Mesenchymal stem cell (in vitro differentiated cells and primary cell): ENCODE data around the gene ASGR2.
"Not testable (repeated sequence)": the region's sequence is repeated elsewhere in the genome, so short reads cannot be mapped to it uniquely, and the experiment has no call there.

Experiments
- DNase-seq: peaks from one replicate; pipeline ENCODE4 v3.0.0-alpha.2; 2013
- H2AFZ ChIP-seq: one replicate; pipeline ENCODE4 v1.6.1; 2013; ENCODE audit warnings: low read depth, mild to moderate bottlenecking, control low read depth, inconsistent platforms, low read length, moderate library complexity
- H2AK5ac ChIP-seq: 2 replicates; pipeline ENCODE4 v1.6.1; 2013; ENCODE audit warnings: low read length, moderate library complexity, mild to moderate bottlenecking, inconsistent platforms; ENCODE audit not compliant: severe bottlenecking
- H2BK120ac ChIP-seq: one replicate; pipeline ENCODE4 v1.6.1; 2013; ENCODE audit warnings: low read depth, mild to moderate bottlenecking, inconsistent platforms, low read length, moderate library complexity
- H2BK12ac ChIP-seq, 2 experiments: one replicate each; pipeline ENCODE4 v1.6.1; 2013; ENCODE audit warnings: inconsistent platforms in 2 of 2, low read length in 2 of 2, mild to moderate bottlenecking in 2 of 2, moderate library complexity in 2 of 2, control low read depth in 1 of 2
- H2BK15ac ChIP-seq: one replicate; pipeline ENCODE4 v1.6.1; 2013; ENCODE audit warnings: mild to moderate bottlenecking, low read depth, inconsistent platforms; ENCODE audit not compliant: poor library complexity, severe bottlenecking
- H2BK5ac ChIP-seq: 2 replicates; pipeline ENCODE4 v1.6.1; 2013; ENCODE audit warnings: low read depth, mild to moderate bottlenecking, low read length, control low read depth, inconsistent platforms; ENCODE audit not compliant: poor library complexity, severe bottlenecking
- H3K14ac ChIP-seq, 2 experiments: one replicate each; pipeline ENCODE4 v1.6.1; 2013; ENCODE audit warnings: inconsistent platforms in 2 of 2, low read length in 2 of 2, control low read depth in 1 of 2, mild to moderate bottlenecking in 1 of 2, moderate library complexity in 1 of 2
- H3K18ac ChIP-seq, 2 experiments: one replicate each; pipeline ENCODE4 v1.6.1; 2013; ENCODE audit warnings: inconsistent platforms in 2 of 2, low read length in 2 of 2, control low read depth in 1 of 2, low read depth in 1 of 2, mild to moderate bottlenecking in 1 of 2
- H3K23ac ChIP-seq, 2 experiments: one replicate each; pipeline ENCODE4 v1.6.1; 2013; ENCODE audit warnings: inconsistent platforms in 2 of 2, low read length in 2 of 2, mild to moderate bottlenecking in 2 of 2, moderate library complexity in 2 of 2, control low read depth in 1 of 2
- H3K27ac ChIP-seq: 2 replicates; pipeline ENCODE4 v1.5.1; 2013; ENCODE audit warnings: mild to moderate bottlenecking, moderate library complexity, low read length, control low read depth, inconsistent platforms; ENCODE audit not compliant: poor library complexity, severe bottlenecking
- H3K27me3 ChIP-seq, 2 experiments: 2 replicates each; pipeline versions ENCODE4 v1.6.1 to v1.7.0; 2013; ENCODE audit warnings: low read length in 2 of 2, mild to moderate bottlenecking in 2 of 2, moderate library complexity in 2 of 2, control low read depth in 1 of 2, inconsistent platforms in 1 of 2; ENCODE audit not compliant: control insufficient read depth in 1 of 2, insufficient read depth in 1 of 2
- H3K36me3 ChIP-seq, 2 experiments: 2 replicates each; pipeline versions ENCODE4 v1.6.1 to v1.7.0; 2013; ENCODE audit warnings: low read length in 2 of 2, control low read depth in 1 of 2, inconsistent platforms in 1 of 2, low read depth in 1 of 2, mild to moderate bottlenecking in 1 of 2; ENCODE audit not compliant: insufficient read depth in 2 of 2, control insufficient read depth in 1 of 2
- H3K4ac ChIP-seq, 2 experiments: one replicate each; pipeline ENCODE4 v1.6.1; 2013; ENCODE audit warnings: inconsistent platforms in 2 of 2, low read length in 2 of 2, mild to moderate bottlenecking in 2 of 2, moderate library complexity in 2 of 2, control low read depth in 1 of 2, low read depth in 1 of 2
- H3K4me1 ChIP-seq: 2 replicates; pipeline ENCODE4 v1.6.1; 2013; ENCODE audit warnings: low read depth, low read length, control low read depth; ENCODE audit not compliant: control insufficient read depth, insufficient read depth
- H3K4me2 ChIP-seq: 2 replicates; pipeline ENCODE4 v1.6.1; 2013; ENCODE audit warnings: low read length, mild to moderate bottlenecking, inconsistent platforms; ENCODE audit not compliant: poor library complexity, severe bottlenecking
- H3K4me3 ChIP-seq, 2 experiments: 2 replicates each; pipeline versions ENCODE4 v1.5.1 to v1.7.0; 2013; ENCODE audit warnings: low read length in 2 of 2, mild to moderate bottlenecking in 2 of 2, control low read depth in 1 of 2, low read depth in 1 of 2; ENCODE audit not compliant: insufficient read depth in 1 of 2
- H3K79me1 ChIP-seq: replicated peaks from 2 replicates; pipeline ENCODE4 v1.6.1; 2013; ENCODE audit warnings: mild to moderate bottlenecking, control low read depth, low read length, inconsistent platforms; ENCODE audit not compliant: poor library complexity, severe bottlenecking
- H3K9ac ChIP-seq: 2 replicates; pipeline ENCODE4 v1.7.0; 2013; ENCODE audit warnings: mild to moderate bottlenecking, low read length, moderate library complexity
- H3K9me3 ChIP-seq: 2 replicates; pipeline ENCODE4 v1.7.0; 2013; ENCODE audit warnings: mild to moderate bottlenecking, low read length; ENCODE audit not compliant: control insufficient read depth
- H4K8ac ChIP-seq: one replicate; pipeline ENCODE4 v1.6.1; 2013; ENCODE audit warnings: inconsistent platforms, mild to moderate bottlenecking, low read length, moderate library complexity
- H4K91ac ChIP-seq: one replicate; pipeline ENCODE4 v1.6.1; 2013; ENCODE audit warnings: mild to moderate bottlenecking, low read length, inconsistent platforms
- WGBS: methylation state at CpG from one replicate; pipeline ENCODE4 v1.1.7; 2013; ENCODE audit warnings: mixed read lengths; 5-methylcytosine and 5-hydroxymethylcytosine counted together

ASGR2 gene

DNA sequence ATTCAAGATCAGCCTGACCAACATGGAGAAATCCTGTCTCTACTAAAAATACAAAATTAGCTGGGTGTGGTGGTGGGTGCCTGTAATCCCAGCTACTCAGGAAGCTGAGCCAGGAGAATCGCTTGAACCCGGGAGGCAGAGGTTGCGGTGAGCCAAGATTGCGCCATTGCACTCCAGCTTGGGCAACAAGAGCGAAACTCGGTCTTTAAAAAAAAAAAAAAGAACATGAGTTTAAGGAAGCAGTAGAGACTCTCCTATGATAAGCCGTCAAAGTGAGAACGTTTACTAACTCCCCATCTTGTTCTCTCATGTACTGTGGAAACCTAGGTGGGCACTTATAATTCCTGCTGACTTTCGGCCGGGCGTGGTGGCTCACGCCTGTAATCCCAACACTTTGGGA is 6.0 kb upstream of the ASGR2 start:
- not testable (repeated sequence) for H3K14ac ChIP-seq, H3K18ac ChIP-seq, H3K9ac ChIP-seq, H2BK15ac ChIP-seq, H3K4me3 ChIP-seq, DNase-seq, H4K91ac ChIP-seq, H3K9me3 ChIP-seq, H3K36me3 ChIP-seq, H2AFZ ChIP-seq, H3K4me1 ChIP-seq, H3K4me2 ChIP-seq, H2BK120ac ChIP-seq, H3K27ac ChIP-seq, H3K4ac ChIP-seq, H3K23ac ChIP-seq, H3K79me1 ChIP-seq, H4K8ac ChIP-seq, H2AK5ac ChIP-seq, H2BK5ac ChIP-seq, H2BK12ac ChIP-seq
- 93% methylated on average over 12 of the region's 12 CpGs for WGBS
- H3K27me3 ChIP-seq, result peaks cover 26 to 70% of the 10 kb centered on the region in 2 experiments

DNA sequence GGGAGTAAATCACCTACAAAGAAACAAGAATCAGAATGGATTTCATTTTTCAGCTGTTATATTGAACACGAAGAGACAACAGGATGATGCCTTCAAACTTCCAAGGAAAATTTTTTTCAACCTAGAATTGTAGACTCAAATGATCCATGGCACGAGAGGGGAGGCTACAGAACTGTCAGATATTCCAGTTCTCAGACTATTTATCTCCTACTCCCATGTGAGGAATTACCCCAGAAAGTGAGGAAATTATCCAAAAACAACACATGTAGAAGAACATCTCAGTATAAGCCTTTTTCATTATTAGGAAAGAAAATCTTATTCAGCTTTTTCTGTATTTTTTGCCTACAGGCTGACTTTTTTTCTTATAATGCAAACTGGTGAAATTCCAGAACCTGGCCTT is 5.5 kb upstream of the ASGR2 start:
- H3K4me3 ChIP-seq, result no peak overlapping the region
- no peak overlapping the region for H2BK120ac ChIP-seq
- H2BK12ac ChIP-seq, result no peak overlapping the region
- 86% methylated on average over 2 of the region's 2 CpGs for WGBS
- no peak overlapping the region for H2AFZ ChIP-seq
- no peak overlapping the region for H4K91ac ChIP-seq
- no peak for DNase-seq
- peaks cover 3% of the 10 kb centered on the region for H3K9me3 ChIP-seq
- H3K9ac ChIP-seq, result no peak overlapping the region
- no peaks in the 10 kb centered on the region for H3K79me1 ChIP-seq
- H2AK5ac ChIP-seq, result no peak overlapping the region
- H3K4ac ChIP-seq, result no peak overlapping the region
- no peak overlapping the region for H4K8ac ChIP-seq
- no peak overlapping the region for H3K23ac ChIP-seq
- H3K18ac ChIP-seq, result no peak overlapping the region
- H3K4me1 ChIP-seq, result no peaks in the 10 kb centered on the region
- H3K14ac ChIP-seq, result no peak overlapping the region
- H2BK15ac ChIP-seq, result no peak overlapping the region
- H3K36me3 ChIP-seq, result no peaks in the 10 kb centered on the region
- H3K27me3 ChIP-seq, result peaks cover 26 to 70% of the 10 kb centered on the region in 2 experiments
- H3K4me2 ChIP-seq, result no peak overlapping the region
- H3K27ac ChIP-seq, result no peak overlapping the region
- H2BK5ac ChIP-seq, result no peak overlapping the region

DNA sequence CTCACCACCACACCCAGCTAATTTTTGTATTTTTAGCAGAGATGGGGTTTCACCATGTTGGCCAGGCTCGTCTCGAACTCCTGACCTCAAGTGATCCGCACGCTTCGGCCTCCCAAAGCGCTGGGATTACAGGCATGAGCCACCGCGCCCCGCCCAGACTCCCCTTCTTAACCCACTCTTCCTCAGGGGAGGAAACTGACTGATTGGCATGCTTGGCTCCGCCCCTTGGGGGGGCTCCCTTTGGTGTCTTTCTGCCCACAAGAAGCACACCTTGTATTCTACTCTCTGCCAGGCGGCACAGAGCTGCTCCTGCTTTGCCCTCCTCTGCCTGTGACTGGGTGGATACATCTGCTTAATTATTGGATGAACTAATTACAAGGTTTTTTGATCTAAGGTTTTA is 4.7 kb upstream of the ASGR2 start:
- 88% methylated on average over 11 of the region's 11 CpGs for WGBS

DNA sequence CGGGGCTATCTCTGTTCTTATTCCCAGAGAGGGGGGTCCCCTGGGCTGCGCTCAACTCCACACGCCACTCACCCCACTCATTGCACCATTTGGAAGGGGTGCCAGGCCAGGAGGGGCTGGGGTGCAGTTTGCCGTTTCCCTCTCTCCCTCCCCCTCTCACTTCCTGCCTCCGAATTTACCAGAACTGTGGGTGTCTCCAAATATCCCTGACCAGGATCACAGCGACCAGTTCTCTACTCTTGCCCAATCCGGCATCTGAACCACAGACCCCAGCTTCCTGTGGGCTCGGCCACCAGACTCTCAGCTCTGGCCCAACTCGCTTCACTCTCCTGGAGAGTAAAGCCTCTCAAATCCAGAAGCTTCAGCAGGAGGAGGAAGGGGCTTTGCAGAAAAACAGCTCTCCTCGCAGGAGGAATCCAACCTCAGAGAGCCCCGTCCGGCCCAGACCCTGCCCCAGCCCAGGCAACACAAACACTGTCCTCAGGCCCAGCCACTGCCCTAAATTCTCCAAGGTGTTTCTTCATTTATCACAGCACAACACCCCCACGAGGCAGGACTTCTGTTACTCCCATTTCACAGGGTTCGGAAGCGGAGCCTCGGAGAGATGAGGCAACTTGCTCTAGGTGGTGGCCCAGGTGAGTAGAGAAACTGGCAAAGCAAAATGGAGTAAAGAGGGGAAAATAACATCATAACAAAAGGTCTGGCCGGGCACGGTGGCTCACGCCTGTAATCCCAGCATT is 423 bp upstream of the ASGR2 start:
- Histone ChIP-seq H2BK5ac (no peak overlapping the region), H3K9ac (no peak overlapping the region), H3K4me1 (no peaks in the 10 kb centered on the region), H3K23ac (no peak overlapping the region), H2BK15ac (no peak overlapping the region), H4K91ac (no peak overlapping the region), H2BK120ac (no peak overlapping the region), H2AFZ (no peak overlapping the region), H3K9me3 (peaks cover 3% of the 10 kb centered on the region), H3K4me3 (no peak overlapping the region), H3K27me3 (peaks cover 7 to 70% of the 10 kb centered on the region in 2 experiments), H3K14ac (no peak overlapping the region), H3K79me1 (no peaks in the 10 kb centered on the region), H2AK5ac (no peak overlapping the region), H3K4ac (no peak overlapping the region), H4K8ac (no peak overlapping the region), H3K36me3 (no peaks in the 10 kb centered on the region), H3K27ac (no peak overlapping the region), H3K4me2 (no peak overlapping the region), H2BK12ac (no peak overlapping the region), H3K18ac (no peak overlapping the region)
- DNase-seq, result no peak
- 76% methylated on average over 18 of the region's 19 CpGs for WGBS

More for the DNA sequence above, 4.7 kb upstream of the ASGR2 start:
- no peak overlapping the region for H3K4me2 ChIP-seq
- no peak overlapping the region for H3K27ac ChIP-seq
- H4K8ac ChIP-seq, result no peak overlapping the region
- H2BK15ac ChIP-seq, result no peak overlapping the region
- no peak for DNase-seq
- H3K36me3 ChIP-seq, result no peaks in the 10 kb centered on the region
- peaks cover 3% of the 10 kb centered on the region for H3K9me3 ChIP-seq
- H2BK12ac ChIP-seq, result no peak overlapping the region
- no peak overlapping the region for H2AK5ac ChIP-seq
- H3K4me1 ChIP-seq, result no peaks in the 10 kb centered on the region
- H3K14ac ChIP-seq, result no peak overlapping the region
- no peak overlapping the region for H2AFZ ChIP-seq
- H4K91ac ChIP-seq, result no peak overlapping the region
- no peak overlapping the region for H3K23ac ChIP-seq
- H2BK5ac ChIP-seq, result no peak overlapping the region
- no peak overlapping the region for H3K9ac ChIP-seq
- no peak overlapping the region for H3K4ac ChIP-seq
- peaks cover 24 to 73% of the 10 kb centered on the region in 2 experiments for H3K27me3 ChIP-seq
- H3K4me3 ChIP-seq, result no peak overlapping the region
- H3K18ac ChIP-seq, result no peak overlapping the region
- H2BK120ac ChIP-seq, result no peak overlapping the region
- H3K79me1 ChIP-seq, result no peaks in the 10 kb centered on the region
